ENCODE data around the gene ATP8B4.

Gene ATP8B4

DNA sequence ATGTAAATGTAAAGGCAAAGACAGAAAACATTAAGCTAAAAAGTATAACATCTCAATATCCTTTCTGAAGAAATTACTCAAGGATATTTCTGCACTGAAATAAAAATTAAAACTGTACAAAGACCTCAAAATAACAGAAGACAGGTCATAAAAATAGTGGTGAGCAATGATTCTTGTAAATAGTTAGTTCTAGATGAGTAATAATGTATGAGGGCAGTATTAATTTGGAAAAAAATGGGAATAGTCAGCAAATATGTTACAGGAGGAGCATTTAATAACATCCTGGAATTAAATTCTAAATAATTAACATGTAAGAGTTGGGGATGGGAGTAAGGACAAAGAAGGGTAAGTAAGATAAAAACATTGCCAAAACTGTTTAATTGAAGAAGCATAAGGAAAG, 250.7 kb downstream of the ATP8B4 start:
- DNase-seq (no peak), ATAC-seq (no peak)
- H3K27me3 Mint-ChIP-seq, result peaks cover 2% of the 10 kb centered on the region
- no peaks in the 10 kb centered on the region for H3K4me1 Mint-ChIP-seq
- no peaks in the 10 kb centered on the region for H3K9me3 Mint-ChIP-seq
- H3K4me3 Mint-ChIP-seq, result no peak overlapping the region
- no peaks in the 10 kb centered on the region for H3K36me3 Mint-ChIP-seq (ENCODE audit: low read depth)
- no peak overlapping the region for H3K27ac Mint-ChIP-seq

- H3K4me1 Mint-ChIP-seq, result no peaks in the 10 kb centered on the region
- no peaks in the 10 kb centered on the region for H3K9me3 Mint-ChIP-seq
- H3K36me3 Mint-ChIP-seq (ENCODE audit: low read depth), result no peaks in the 10 kb centered on the region
- peaks cover 2% of the 10 kb centered on the region for H3K27me3 Mint-ChIP-seq
- no peak overlapping the region for H3K27ac Mint-ChIP-seq
- ATAC-seq (no peak), DNase-seq (no peak)
- H3K4me3 Mint-ChIP-seq, result no peak overlapping the region
Measured at GRCh38 chr15:49865925-49866757, 252.9 kb downstream of the ATP8B4 start.

- no peak for DNase-seq
- H3K4me1 Mint-ChIP-seq, result no peaks in the 10 kb centered on the region
- no peak overlapping the region for H3K27ac Mint-ChIP-seq
- ATAC-seq, result no peak
- peaks cover 2% of the 10 kb centered on the region for H3K27me3 Mint-ChIP-seq
- no peaks in the 10 kb centered on the region for H3K36me3 Mint-ChIP-seq (ENCODE audit: low read depth)
- no peak overlapping the region for H3K4me3 Mint-ChIP-seq
- H3K9me3 Mint-ChIP-seq, result no peaks in the 10 kb centered on the region
Measured at GRCh38 chr15:49864251-49864650, 254.8 kb downstream of the ATP8B4 start.

- H3K9me3 Mint-ChIP-seq, result no peaks in the 10 kb centered on the region
Measured at GRCh38 chr15:49863431-49864224, 255.4 kb downstream of the ATP8B4 start.

DNA sequence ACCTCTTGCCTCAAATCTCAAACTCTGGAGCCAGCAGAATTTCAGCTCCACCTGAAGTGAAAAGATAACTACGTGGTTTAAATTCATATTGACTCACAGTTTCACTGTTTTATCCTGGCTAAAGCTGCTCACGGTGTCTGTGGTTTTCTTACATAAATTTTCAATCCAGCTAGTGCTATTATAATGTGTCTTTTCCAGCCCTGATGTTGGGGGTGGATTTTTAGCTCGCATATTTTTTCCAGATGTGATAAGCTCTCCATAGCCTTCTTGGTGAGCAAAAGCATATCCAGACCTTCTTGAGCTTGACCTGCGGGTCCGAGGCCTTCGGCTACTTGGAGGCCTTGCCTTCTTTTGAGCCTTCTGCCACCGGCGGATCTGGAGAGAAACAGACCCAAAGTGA, 258.9 kb downstream of the ATP8B4 start:
- Mint-ChIP-seq H3K27me3 (peaks cover 2% of the 10 kb centered on the region), H3K4me3 (no peak overlapping the region), H3K9me3 (no peaks in the 10 kb centered on the region), H3K36me3 (ENCODE audit: low read depth) (no peaks in the 10 kb centered on the region), H3K27ac (no peak overlapping the region), H3K4me1 (no peaks in the 10 kb centered on the region)
- ATAC-seq, result no peak
- DNase-seq, result no peak

More at GRCh38 chr15:49863431-49864224, 255.4 kb downstream of the ATP8B4 start:
- H3K27ac Mint-ChIP-seq, result no peak overlapping the region
- no peaks in the 10 kb centered on the region for H3K4me1 Mint-ChIP-seq
- no peak overlapping the region for H3K4me3 Mint-ChIP-seq
- no peaks in the 10 kb centered on the region for H3K36me3 Mint-ChIP-seq (ENCODE audit: low read depth)
- DNase-seq (no peak), ATAC-seq (no peak)
- H3K27me3 Mint-ChIP-seq, result peaks cover 2% of the 10 kb centered on the region

- ATAC-seq (no peak), DNase-seq (no peak)
- H3K27ac Mint-ChIP-seq, result no peak overlapping the region
- H3K27me3 Mint-ChIP-seq, result no peaks in the 10 kb centered on the region
- H3K4me1 Mint-ChIP-seq, result no peaks in the 10 kb centered on the region
- no peaks in the 10 kb centered on the region for H3K36me3 Mint-ChIP-seq (ENCODE audit: low read depth)
- no peak overlapping the region for H3K4me3 Mint-ChIP-seq
- H3K9me3 Mint-ChIP-seq, result no peaks in the 10 kb centered on the region
Measured at GRCh38 chr15:49857496-49858475, 261.2 kb downstream of the ATP8B4 start.

DNA sequence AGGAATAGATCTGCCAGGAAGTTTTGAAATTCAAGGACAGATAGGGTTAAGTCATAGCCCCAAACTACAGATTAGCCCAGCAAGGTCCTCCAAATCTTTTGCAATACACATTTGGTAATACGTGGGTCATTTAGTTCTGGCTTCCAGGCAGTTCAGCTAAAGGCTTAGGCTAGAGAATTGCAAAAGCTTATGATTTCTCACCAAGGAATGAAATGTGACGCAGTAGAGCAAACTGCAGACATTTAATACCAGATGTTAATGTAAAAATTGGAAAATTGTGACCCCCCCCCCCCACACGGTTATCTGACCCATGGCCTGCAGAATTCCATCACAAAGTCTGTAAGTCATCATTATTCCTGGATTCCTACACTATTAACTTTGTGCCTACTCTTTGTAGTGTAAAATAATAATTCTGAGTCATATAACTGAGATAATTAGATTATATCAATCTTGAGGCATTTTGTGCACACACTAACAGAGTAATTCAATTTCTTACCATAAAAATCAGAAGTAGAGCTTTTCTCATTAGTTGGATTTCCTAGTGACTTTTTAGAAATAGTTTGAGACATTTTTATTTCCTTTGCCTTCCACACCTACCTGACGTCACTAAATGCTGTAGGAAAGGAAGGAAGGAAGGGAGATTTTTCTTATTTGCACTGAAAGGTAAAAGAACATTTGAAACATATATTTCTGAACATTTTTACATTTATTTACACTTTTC, 263.0 kb downstream of the ATP8B4 start:
- no peaks in the 10 kb centered on the region for H3K4me1 Mint-ChIP-seq
- no peak overlapping the region for H3K4me3 Mint-ChIP-seq
- no peaks in the 10 kb centered on the region for H3K36me3 Mint-ChIP-seq (ENCODE audit: low read depth)
- H3K27me3 Mint-ChIP-seq, result no peaks in the 10 kb centered on the region
- no peaks in the 10 kb centered on the region for H3K9me3 Mint-ChIP-seq
- DNase-seq (no peak), ATAC-seq (no peak)
- H3K27ac Mint-ChIP-seq, result no peak overlapping the region

GRCh38 chr15:49852756-49853155, 266.3 kb downstream of the ATP8B4 start:
- DNase-seq (no peak), ATAC-seq (no peak)
- no peaks in the 10 kb centered on the region for H3K4me1 Mint-ChIP-seq
- H3K4me3 Mint-ChIP-seq, result no peak overlapping the region
- H3K9me3 Mint-ChIP-seq, result peaks cover 10% of the 10 kb centered on the region
- peaks cover 2% of the 10 kb centered on the region for H3K27me3 Mint-ChIP-seq
- H3K36me3 Mint-ChIP-seq (ENCODE audit: low read depth), result no peaks in the 10 kb centered on the region
- no peak overlapping the region for H3K27ac Mint-ChIP-seq

DNA sequence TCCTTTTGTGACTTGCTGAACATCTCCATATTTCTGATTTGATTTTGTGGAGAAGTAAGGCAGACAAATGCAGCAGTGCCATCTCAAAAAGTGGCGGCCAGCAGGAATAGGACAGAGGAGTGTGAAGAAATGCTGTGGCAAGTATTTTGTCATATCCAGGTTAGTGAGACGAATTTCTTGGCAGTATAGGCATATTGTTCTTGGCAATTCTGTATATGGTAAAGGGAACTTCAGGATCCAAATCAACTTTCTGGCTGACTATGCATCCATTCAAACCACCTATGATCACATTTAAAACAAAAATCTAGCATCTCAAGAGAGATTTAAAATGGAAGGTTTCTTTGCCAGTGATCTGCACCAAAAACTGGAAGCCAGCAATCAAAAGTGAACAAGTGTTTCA, 270.2 kb downstream of the ATP8B4 start:
- peaks cover 10% of the 10 kb centered on the region for H3K9me3 Mint-ChIP-seq
- H3K36me3 Mint-ChIP-seq (ENCODE audit: low read depth), result no peaks in the 10 kb centered on the region
- ATAC-seq, result no peak

GRCh38 chr15:49848282-49848724, 270.7 kb downstream of the ATP8B4 start:
- Mint-ChIP-seq H3K4me3 (no peak overlapping the region), H3K36me3 (ENCODE audit: low read depth) (no peaks in the 10 kb centered on the region), H3K27ac (no peak overlapping the region), H3K4me1 (no peaks in the 10 kb centered on the region), H3K27me3 (peaks cover 2% of the 10 kb centered on the region), H3K9me3 (peaks cover 12% of the 10 kb centered on the region)
- DNase-seq (no peak), ATAC-seq (no peak)

More for the DNA sequence above, 270.2 kb downstream of the ATP8B4 start:
- DNase-seq, result no peak
- no peaks in the 10 kb centered on the region for H3K4me1 Mint-ChIP-seq
- no peak overlapping the region for H3K4me3 Mint-ChIP-seq
- H3K27me3 Mint-ChIP-seq, result peaks cover 2% of the 10 kb centered on the region
- H3K27ac Mint-ChIP-seq, result no peak overlapping the region

DNA sequence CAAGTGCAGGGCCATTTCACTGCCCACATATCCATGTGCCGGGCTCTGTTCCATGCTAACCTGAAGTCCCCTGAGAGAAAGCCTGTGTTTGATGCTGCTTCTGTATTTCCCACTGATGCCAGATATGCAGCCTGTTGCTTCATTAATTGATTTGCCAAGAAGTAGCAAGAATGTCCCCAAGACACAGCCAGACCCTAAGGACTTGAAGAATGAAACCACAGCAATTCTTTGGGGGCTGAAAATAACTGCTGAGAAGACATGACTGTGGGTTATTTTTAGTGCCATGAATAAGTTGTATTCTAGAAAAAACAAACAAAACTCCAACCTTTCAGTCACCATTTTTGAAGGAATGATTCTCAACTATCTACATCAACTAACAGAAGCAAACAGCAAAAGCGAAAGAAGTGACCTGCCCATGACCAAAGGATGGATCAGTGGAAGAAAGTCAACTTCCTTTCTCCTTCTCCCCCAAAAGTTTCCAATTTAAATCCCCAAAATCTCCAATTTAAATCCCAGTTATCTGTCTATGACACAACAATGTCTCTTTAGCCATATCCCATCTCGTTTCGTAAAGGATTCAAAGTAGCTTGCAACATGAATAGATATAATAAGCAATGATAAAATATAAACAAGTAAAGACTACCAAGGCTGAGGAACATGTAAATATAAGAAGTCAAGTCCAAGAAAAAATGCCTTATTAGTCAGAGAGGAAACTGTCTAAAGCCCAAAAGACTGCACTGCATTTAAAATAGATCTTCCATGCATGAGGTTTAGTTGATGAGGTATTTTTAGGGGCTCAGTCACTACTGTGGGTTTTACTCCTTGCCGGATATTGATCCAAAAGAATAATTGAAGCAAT, 271.4 kb downstream of the ATP8B4 start:
- DNase-seq (no peak), ATAC-seq (no peak)
- peaks cover 16% of the 10 kb centered on the region for H3K9me3 Mint-ChIP-seq
- H3K27me3 Mint-ChIP-seq, result peaks cover 2% of the 10 kb centered on the region
- H3K36me3 Mint-ChIP-seq (ENCODE audit: low read depth), result no peaks in the 10 kb centered on the region
- no peaks in the 10 kb centered on the region for H3K4me1 Mint-ChIP-seq
- H3K27ac Mint-ChIP-seq, result no peak overlapping the region
- no peak overlapping the region for H3K4me3 Mint-ChIP-seq

DNA sequence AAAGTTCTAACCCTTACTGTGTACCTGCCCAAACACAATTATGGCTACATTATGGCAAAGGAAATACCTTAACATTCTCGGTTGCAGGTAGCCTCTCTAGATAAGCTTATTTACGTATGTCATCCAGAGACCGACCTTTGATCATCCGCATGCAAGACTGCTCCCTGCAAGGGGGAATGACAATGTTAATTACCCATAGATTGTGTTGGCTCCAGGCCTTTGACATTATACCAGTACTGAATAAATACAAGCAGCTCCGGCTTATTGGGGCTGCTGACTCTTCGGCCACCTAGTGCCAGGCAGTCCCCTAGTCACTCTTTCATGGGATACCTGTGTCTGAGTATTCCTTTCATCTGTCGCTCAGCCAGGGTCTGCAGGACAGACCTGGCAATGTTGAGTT, 274.6 kb downstream of the ATP8B4 start:
- no peaks in the 10 kb centered on the region for H3K36me3 Mint-ChIP-seq (ENCODE audit: low read depth)
- peaks cover 15% of the 10 kb centered on the region for H3K9me3 Mint-ChIP-seq

GRCh38 chr15:49843725-49844124, 275.3 kb downstream of the ATP8B4 start:
- Mint-ChIP-seq H3K27ac (no peak overlapping the region), H3K4me3 (no peak overlapping the region)

More for the DNA sequence above, 274.6 kb downstream of the ATP8B4 start:
- DNase-seq, result no peak
- no peaks in the 10 kb centered on the region for H3K27me3 Mint-ChIP-seq
- no peak overlapping the region for H3K27ac Mint-ChIP-seq
- ATAC-seq, result no peak
- H3K4me3 Mint-ChIP-seq, result no peak overlapping the region
- no peaks in the 10 kb centered on the region for H3K4me1 Mint-ChIP-seq

More at GRCh38 chr15:49843725-49844124, 275.3 kb downstream of the ATP8B4 start:
- no peak for ATAC-seq
- H3K27me3 Mint-ChIP-seq, result no peaks in the 10 kb centered on the region
- no peak for DNase-seq
- H3K4me1 Mint-ChIP-seq, result no peaks in the 10 kb centered on the region
- peaks cover 2% of the 10 kb centered on the region for H3K36me3 Mint-ChIP-seq (ENCODE audit: low read depth)
- H3K9me3 Mint-ChIP-seq, result peaks cover 15% of the 10 kb centered on the region
